GM21717 (cell line): ENCODE results near the gene ATP9A.
"Not testable (repeated sequence)": the region's sequence is repeated elsewhere in the genome, so short reads cannot be mapped to it uniquely, and the experiment has no call there.

Source experiments
- ATAC-seq: cut with Tn5 transposase; IDR thresholded peaks from one replicate; pipeline ENCODE4 v1.9.1; 2021; ENCODE audit warnings: mild to moderate bottlenecking, moderate library complexity; ENCODE audit not compliant: unreplicated experiment

ATP9A gene

DNA sequence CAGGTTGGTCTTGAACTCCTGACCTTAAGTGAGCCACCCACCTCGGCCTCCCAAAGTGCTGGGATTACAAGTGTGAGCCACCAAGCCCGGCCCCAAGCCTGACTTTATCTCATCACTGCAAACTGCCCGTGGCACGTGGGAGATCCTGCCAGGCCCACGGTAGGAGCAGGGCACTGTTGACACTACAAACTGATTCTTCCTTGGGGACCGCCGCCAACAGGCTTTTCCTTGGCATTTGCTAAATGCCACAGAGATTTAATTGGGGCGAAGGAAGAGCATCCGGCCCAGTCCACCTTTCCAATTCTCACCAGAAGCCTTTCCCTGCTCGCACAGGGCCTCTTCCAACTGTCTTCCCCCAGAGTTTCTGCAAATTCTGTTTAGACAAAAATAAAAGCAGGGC lies 11.0 kb downstream of the ATP9A start:
- ATAC-seq, result no peak

DNA sequence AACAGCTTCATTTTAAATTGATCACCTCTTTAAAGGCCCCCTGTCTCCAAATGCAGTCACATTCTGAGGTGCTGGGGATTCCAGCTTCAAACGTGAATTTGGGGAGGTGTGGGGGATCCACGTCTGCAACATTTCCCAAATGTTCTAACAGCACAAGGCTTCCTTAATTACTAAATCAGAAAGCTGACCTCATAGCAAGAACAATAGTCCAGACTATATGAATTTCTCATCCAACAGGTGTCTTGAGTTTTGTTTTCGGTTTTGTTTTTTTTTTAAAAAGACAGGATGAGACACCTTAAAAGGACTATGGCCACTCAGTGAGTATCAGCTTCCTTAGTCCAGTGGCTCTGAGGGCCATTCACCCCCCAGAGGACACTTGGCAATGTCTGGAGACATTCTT lies 11.5 kb downstream of the ATP9A start:
- ATAC-seq, result no peak

DNA sequence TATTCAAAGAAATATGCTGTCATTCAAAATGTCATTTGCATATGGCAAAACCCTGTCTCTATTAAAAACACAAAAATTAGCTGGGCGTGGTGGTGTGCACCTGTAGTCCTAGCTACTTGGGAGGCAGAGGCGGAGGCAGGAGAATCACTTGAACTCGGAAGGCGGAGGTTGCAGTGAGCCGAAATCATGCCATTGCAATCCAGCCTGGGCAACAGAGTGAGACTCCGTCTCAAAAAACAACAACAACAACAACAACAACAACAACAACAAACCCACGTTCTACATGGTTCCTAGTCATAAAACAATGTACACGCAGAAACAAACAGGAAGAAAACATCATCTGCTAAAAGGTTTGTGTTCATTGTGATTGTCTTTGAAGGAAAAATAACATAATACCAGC lies 15.0 kb downstream of the ATP9A start:
- not testable (repeated sequence) for ATAC-seq

DNA sequence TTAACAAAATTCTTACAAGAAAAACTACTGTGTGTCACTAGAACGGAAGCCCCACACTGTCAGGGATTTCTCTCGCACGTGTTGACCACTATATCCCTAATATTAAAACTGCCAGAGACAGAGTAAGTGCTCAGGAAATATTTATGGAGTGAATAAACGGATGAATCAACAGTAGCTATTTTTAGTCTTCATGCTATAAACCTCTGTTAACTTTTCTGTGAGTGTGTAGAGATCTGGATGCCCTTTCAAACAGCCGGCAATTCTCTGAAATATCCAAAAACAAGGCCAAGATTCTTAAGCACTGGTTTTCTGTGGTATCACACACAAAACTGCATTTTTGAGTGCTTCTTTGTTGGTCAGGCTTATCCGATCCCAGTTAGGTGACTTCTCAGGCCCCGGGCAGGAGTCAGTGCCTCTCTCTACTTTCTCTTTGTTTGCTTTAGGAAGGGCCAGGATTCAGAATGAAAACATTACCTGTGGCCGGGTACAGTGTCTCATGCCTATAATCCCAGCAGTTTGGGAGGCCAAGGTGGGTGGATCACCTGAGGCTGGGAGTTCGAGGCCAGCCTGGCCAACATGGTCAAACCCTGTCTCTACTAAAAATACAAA lies 15.7 kb downstream of the ATP9A start:
- no peak for ATAC-seq

DNA sequence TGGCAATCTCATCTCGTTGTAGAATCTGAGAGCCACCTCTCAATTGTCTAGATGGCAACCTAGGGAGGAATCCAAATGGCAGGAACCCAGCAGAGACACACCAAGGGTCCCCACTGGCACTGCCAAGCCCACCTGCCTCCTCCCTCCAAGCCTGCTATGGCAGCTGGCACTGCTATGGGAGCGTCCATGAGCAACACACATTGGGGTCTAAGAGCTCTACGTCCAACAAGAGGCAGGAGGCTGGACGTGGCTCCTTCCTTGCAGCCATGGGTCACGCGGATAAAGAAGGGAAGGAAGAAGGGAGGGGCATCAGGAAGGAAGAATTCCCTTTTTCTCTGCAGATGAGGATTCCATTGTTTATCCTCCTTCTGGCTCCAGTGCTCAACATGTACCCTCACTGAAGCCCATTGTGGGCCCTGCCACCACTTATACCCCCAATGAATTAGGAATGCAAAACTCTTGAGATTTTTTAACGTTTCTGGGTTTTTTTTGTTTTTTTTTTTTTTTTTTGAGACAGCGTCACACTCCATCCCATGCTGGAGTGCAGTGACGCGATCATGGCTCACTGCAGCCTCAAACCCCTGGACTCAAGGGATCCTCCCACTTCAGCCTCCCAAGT lies 17.3 kb downstream of the ATP9A start:
- no peak for ATAC-seq

DNA sequence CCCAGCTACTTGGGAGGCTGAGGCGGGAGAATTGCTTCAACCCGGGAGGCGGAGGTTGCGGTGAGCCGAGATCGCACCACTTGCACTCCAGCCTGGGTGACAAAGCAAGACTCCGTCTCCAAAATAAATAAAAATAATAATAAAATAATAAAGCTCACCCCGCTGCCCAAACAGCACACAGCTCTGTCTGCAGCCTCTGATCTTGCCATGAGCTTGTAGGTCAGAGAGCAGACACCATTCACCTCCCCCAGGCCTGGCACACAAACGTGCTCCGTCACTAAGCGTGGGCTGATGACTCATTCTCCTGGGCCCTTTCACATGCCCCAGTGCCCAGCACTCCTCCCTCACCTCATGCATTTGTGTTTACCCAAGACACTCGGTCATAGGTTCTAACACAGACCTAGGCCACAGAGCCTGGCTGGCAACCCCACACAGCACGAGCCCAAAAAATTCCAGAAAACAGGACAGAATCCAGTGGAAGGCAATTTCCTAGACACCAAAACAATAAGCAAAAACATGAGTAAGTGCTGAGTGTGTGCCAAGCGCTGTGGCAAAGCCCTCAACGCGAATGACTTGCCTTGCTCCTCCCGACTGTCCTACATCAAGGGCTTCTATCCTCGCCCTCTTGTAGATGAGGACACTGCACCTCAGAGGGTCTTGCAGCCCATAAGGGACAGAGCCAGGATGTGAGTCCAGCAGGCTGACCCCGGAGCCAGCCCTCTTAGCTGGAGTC lies 18.0 kb downstream of the ATP9A start:
- no peak for ATAC-seq

DNA sequence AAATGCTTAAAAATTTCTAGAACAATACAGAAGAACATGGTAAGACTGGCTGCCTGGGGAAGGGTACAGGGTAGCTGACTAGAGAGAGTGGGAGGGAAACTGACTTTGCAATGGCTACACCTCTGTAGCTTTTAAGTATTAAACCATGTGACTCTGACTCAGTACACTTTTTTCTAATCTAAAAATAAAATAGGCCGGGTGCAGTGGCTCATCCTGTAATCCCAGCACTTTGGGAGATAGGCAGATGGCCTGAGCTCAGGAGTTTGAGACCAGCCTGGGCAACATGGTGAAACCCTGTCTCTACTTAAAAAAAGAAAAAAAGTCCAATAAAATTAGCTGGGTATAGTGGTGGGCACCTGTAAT lies 18.5 kb downstream of the ATP9A start:
- no peak for ATAC-seq

DNA sequence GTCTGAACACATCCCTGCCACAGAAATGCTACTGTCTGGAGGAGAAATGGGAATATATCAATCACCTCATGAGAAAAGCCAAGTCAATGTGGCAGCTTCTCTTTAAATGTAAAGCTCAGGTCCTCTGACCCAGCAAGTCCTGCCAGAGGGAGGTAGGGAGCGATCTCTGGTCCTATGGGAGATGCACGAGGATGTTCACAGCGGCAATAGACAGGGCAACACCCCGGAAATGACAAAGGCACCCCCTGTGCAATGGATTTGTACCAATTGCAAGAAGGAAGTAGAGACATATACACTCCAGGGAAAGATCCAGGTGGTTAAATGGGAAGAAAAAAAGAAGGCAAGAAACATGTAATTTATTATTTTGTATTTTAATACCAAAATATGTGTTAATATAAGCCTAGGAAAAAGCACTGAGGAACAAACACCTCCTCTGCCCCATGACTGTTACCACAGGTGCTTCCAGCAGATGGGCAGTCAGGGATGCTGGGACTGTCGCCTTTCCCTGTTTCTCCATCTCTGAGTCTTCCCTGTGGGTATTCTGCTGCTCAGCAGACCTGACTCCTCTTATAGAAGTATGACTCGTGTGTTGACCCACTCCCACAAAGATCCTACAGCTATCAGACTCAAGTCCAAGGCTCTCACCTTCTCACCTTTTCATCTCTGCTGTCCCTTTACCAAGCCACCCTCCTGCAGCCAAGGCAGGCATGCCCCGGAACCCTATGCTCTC lies 20.8 kb downstream of the ATP9A start:
- ATAC-seq, result no peak

DNA sequence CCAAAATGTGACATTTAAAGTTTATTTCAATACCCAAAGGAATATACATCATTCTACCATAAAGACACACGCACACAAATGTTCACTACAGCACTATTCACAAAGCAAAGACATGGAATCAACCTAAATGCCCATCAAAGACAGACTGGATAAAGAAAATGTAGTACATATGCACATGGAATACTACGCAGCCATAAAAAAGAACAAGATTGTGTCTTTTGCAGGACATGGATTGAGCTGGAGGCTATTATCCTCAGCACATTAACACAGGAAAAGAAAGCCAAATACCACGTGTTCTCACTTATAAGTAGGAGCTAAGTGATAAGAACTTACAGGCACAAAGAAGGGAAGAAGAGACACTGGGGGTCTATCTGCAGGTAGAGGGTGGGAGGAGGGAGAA lies 22.4 kb downstream of the ATP9A start:
- ATAC-seq, result no peak

DNA sequence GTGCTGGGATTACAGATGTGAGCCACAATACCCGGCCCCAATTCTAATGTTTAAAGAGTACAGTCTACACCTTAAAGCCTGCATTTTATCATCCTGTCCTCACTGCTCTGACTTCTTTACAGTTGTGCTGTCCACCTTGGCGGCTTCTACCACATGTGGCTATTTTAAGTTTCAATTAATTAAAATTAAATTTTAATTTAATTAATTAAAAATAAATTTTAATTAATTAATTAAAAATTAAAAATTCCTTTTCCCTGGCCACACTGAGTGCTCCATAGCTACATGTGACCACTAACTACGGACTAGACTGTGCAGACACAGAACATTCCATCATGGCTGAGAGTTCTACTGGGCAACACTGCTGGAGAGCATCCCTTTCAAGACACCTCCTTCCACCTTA lies 27.4 kb downstream of the ATP9A start:
- ATAC-seq, result no peak

DNA sequence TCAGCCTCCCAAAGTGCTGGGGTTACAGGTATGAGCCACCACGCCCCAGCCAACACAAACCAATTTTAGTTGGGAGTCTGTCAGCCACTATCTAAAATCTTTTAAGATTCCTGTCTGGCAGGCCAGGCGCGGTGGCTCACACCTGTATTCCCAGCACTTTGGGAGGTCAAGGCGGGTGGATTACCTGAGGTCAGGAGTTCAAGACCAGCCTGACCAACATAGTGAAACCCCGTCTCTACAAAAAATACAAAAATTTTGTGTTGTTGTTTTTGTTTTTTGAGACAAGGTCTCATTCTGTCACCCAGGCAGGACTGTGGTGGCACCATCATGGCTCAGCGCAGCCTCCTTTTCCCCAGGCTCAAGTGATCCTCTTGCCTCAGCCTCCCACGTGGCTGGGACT lies 27.9 kb downstream of the ATP9A start:
- ATAC-seq, result not testable (repeated sequence)

DNA sequence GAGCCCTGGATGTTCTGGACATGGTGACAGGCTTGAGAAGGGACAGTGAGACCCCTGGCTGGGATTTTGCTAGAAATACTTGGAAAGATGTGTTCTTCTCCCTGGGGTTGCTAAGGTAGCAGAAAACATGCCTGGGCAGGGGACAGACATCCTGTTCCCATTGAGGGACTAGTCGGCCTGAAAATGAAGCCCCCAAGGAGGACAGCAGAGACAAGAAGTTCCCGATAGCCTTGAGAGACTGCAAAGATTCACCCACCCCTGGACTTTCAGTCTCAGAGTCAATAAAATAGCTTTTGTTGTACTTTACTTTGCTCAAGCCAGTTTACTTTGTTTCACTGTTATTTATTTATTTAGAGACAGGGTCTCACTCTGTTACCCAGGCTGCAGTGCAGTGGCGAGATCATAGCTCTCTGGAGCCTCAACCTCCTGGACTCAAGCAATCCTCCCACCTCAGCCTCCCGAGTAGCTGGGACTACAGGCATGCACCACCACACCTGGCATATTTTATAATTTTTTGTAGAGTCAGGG lies 28.4 kb downstream of the ATP9A start:
- ATAC-seq, result no peak

DNA sequence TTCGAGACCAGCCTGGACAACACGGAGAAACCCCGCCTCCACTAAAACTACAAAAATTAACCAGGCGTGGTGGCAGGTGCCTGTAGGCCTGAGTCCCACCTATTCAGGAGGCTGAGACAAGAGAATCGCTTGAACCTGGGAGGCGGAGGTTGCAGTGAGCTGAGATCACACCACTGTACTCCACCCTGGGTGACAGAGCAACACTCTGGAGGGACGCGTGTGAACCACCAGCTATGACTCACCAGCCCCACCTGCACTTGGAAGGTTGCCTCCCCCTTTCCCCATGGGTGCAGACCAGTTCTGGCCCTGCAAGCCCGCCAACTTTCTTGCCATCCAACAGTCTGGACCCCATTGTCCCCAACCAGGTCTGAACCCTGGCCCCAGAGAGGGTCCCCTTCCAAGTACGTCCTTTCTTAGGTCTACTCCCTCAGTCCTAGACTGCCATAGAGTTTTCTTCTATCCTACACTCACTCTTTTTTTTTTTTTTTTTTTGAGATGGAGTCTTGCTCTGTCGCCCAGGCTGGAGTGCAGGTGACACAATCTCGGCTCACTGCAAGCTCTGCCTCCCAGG lies 29.2 kb downstream of the ATP9A start:
- no peak for ATAC-seq

DNA sequence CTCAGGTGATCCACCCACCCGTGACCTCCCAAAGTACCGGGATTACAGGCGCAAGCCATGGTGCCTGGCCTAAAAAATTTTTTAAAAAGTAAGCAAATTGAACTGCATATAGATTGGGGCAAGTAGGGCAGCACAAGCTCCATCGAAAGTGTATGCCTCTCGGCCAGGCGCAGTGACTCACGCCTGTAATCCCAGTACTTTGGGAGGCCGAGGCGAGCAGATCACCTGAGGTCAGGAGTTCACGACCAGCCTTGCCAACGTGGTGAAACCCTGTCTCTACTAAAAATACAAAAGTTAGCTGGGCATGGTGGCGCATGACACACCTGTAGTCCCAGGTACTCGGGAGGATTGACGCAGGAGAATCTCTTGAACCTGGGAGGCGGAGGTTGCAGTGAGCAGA lies 29.9 kb downstream of the ATP9A start:
- not testable (repeated sequence) for ATAC-seq

DNA sequence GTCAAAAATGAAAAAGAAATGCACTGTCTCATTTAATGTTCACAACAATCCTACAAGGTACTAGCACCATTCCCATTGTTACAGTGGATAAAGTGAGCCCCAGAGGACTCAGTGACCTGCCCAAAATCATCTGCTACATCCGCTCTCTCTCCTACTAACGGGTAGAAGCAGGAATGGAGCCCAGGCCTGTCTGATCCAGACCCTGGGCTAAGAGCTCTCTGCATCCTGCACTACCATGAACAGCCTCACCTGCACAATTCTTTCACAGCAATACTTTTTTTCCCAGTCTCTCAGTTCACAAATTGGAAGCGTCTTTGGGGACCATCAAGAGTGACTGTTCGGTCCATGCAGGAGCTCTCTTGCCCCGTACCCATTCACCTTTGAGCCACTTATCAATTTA lies 31.2 kb downstream of the ATP9A start:
- no peak for ATAC-seq

DNA sequence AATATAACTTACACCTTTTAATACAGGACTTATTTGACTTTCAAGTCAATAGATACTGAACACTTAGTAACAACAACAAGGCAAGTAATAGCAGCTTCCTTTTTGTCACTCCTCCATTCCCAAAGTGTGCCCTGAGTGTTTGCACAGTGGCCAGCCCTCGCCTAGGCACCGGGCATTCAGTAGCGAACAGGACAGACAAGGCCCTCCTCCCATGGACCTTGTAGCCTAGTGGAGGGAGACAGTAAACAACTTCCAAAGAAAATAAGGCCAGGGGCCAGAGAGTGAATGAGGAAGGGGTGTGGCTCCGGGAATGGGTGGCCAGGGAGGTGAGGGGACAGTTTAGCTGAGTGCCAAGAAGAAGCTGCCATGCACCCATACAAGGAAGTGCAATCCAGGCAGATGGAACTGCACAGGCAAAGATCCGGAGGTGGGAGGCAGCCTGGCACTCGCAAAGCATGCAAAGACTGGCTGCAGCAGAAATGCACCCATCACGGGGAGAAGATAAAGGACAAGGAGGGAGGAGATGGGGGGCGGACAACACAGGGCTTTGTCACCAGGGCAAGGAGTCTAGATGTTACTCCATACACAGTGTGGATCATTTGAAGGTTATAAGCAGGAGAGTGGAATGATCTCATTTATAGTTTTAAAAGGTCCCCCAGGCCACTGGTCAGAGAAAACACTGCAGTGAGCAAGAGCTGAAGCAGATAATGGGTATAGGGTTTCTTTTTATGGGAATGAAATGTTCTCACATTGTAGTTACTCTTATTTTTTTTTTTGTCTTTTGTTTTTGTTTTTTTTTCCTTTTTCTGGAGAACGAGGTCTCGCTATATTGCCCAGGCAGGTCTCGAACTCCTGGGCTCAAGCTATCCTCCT lies 32.2 kb downstream of the ATP9A start:
- ATAC-seq, result no peak

DNA sequence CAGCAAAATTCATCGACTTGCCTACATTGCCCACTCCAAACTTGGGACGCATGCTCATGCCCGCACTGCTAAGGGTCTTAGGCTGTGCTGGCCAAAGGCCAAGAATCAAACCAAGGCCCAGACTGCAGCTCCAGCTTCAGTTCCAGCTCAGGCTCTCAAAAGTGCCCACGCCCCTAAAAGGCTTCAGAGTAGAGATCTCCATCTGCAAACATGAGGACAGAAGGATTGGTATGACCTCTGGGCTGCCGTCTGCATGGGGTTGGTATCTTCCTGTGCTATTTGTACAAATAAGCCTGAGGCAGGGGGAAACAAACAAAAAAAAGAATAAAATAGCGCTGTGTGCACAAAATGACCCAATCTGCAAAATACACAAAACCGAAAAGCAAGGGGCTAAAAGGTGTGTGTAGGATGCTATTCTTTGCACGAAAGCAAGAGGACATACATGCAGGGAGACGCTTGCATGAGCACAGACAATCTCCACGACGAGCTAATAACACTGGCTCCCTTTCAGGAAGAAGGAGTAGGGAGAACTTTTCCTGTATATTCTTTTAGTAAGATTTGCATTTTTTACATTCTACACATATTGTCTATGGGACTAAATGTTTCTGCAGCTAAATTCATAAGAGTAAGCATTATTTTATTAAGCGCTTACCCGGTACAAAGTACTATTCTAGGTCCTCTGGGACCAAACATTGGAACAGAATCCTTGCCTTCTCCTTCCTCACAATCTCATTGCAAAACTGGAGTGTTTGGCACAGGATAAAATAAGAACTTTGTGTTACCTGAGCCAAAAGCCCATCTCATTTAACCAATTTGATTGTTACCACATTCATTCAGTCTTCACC lies 33.1 kb downstream of the ATP9A start:
- no peak for ATAC-seq

DNA sequence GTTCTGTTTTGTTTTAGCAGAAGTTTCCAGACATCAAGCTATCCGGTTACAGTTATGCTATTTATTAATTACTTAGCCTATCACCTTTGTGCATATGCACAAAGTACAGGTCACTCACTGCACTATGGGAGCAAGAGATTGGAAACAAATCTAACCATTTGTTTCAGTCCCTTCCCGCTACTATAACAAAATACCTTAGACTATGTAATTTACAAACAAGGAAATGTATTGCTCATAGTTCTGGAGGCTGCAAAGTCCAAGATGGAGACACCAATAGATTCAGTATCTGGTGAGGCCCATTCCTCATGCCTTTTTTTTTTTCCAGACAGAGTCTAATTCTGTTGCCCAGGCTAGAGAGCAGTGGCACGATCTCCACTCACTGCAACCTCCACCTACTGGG lies 35.1 kb downstream of the ATP9A start:
- no peak for ATAC-seq

DNA sequence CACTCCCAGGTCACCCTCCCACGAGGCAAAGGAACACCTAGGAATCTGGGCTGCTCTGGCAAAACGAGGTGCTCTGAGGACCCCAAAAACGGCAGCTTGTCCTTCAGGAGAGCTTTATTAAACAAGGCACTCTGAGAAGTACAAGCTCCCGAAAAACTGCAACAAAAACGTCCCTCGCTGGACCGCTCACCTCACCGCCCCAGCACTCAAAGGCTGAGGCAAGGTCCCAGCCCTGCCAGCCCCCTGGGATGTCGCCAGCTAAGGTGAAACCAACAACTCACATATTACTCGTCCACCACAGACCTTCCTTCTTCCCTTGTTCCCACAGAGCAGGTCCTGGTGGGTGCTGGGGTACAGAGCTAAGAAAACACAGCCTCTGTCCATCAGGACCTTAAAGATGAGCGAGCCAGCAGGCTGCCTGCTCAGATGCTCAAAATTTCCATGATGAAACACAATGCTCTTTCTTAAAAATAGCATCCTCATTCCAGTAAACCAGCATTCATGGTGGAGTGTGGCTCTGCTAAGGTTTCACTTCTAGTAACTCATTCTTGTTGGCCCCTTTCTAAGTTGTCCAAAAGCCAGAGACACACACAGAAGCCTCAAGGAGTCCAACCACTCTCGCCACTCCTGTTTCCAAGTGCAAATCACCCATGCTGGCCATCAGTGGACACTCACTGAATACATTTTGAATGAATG lies 35.9 kb downstream of the ATP9A start:
- no peak for ATAC-seq
